ENCODE data around the gene STPG3.
A peak's percentile ranks its signal among the peaks of the same experiment; 100 is the strongest.
"Not testable (repeated sequence)": the region's sequence is repeated elsewhere in the genome, so short reads cannot be mapped to it uniquely, and the experiment has no call there.

STPG3 gene

GRCh38 chr9:137245450-137246421 is 5.3 kb upstream of the STPG3 start:
- no peak for DNase-seq (ENCODE audit: low spot score)

GRCh38 chr9:137247135-137247915 is 3.8 kb upstream of the STPG3 start:
- DNase-seq (ENCODE audit: low spot score): no peak

GRCh38 chr9:137247916-137248175 is 3.2 kb upstream of the STPG3 start:
- DNase-seq (ENCODE audit: low spot score): no peak

- no peak for DNase-seq (ENCODE audit: low spot score)
These were observed 525 bp upstream of the STPG3 start for GRCh38 chr9:137250329-137251193.

GRCh38 chr9:137251490-137252268 is 593 bp downstream of the STPG3 start:
- no peak for DNase-seq (ENCODE audit: low spot score)

GRCh38 chr9:137252555-137253506 is 1.7 kb downstream of the STPG3 start:
- DNase-seq (ENCODE audit: low spot score): no peak

- DNase-seq (ENCODE audit: low spot score): no peak
These were observed 2.9 kb downstream of the STPG3 start for GRCh38 chr9:137253717-137254623.

- DNase-seq (ENCODE audit: low spot score): peak; percentile 98
These were observed 3.8 kb downstream of the STPG3 start, which contains the start of gene NELFB for GRCh38 chr9:137254624-137255447. TSS of gene NELFB (plus strand) at chr9:137255327.

- DNase-seq (ENCODE audit: low spot score): peak; percentile 41
These were observed 4.5 kb downstream of the STPG3 start for GRCh38 chr9:137255448-137256114.

- DNase-seq (ENCODE audit: low spot score): no peak
These were observed 5.3 kb downstream of the STPG3 start for GRCh38 chr9:137256362-137256761.

- DNase-seq (ENCODE audit: low spot score): no peak
These were observed 5.8 kb downstream of the STPG3 start for GRCh38 chr9:137256856-137257255.

- not testable (repeated sequence) for DNase-seq (ENCODE audit: low spot score)
These were observed 11.3 kb downstream of the STPG3 start for GRCh38 chr9:137262173-137262908.

GRCh38 chr9:137262909-137263285 is 11.8 kb downstream of the STPG3 start:
- DNase-seq (ENCODE audit: low spot score): no peak

- no peak for DNase-seq (ENCODE audit: low spot score)
These were observed 12.4 kb downstream of the STPG3 start for GRCh38 chr9:137263506-137263905.

GRCh38 chr9:137264067-137264466 is 13.0 kb downstream of the STPG3 start:
- DNase-seq (ENCODE audit: low spot score): no peak

GRCh38 chr9:137265496-137266161 is 14.5 kb downstream of the STPG3 start:
- no peak for DNase-seq (ENCODE audit: low spot score)
